ENCODE data around the gene TYSND1.

The TYSND1 gene

GRCh38 chr10:70146489-70147258 lies at the start of gene TYSND1:
Gene TYSND1 (minus strand): TSS chr10:70146700. CDS start chr10:70146586, 114 bp downstream.
- DNase-seq (ENCODE audit: low read depth): peak; percentile 100
- TF ChIP-seq MAX (IDR thresholded peaks at IDR 0.05; ENCODE audit: low read depth, low read length) (peak; percentile 69), CTCF (IDR thresholded peaks at IDR 0.05; ENCODE audit: low read depth, low read length) (peak; percentile 90), MYC (IDR thresholded peaks at IDR 0.05; ENCODE audit: low read depth, low read length) (peak; percentile 81), POLR2A (IDR thresholded peaks at IDR 0.05; ENCODE audit: extremely low read depth, insufficient read length) (peak; percentile 93)
- peak within 1 kb of the TSS; percentile 67 for H3K4me3 ChIP-seq (ENCODE audit: low read depth, low read length)

- no peak for DNase-seq (ENCODE audit: low read depth)
- TF ChIP-seq MYC (IDR thresholded peaks at IDR 0.05; ENCODE audit: low read depth, low read length) (no peak), MAX (IDR thresholded peaks at IDR 0.05; ENCODE audit: low read depth, low read length) (no peak), CTCF (IDR thresholded peaks at IDR 0.05; ENCODE audit: low read depth, low read length) (no peak), POLR2A (IDR thresholded peaks at IDR 0.05; ENCODE audit: extremely low read depth, insufficient read length) (no peak)
- no peak overlapping the region for H3K4me3 ChIP-seq (ENCODE audit: low read depth, low read length)
These were observed 46.9 kb upstream of the TYSND1 start for GRCh38 chr10:70193391-70193844.

GRCh38 chr10:70192326-70192968 lies 45.9 kb upstream of the TYSND1 start:
- H3K4me3 ChIP-seq (ENCODE audit: low read depth, low read length): no peak overlapping the region
- TF ChIP-seq MYC (IDR thresholded peaks at IDR 0.05; ENCODE audit: low read depth, low read length): no peak
- TF ChIP-seq POLR2A (IDR thresholded peaks at IDR 0.05; ENCODE audit: extremely low read depth, insufficient read length): no peak
- no peak for TF ChIP-seq CTCF (IDR thresholded peaks at IDR 0.05; ENCODE audit: low read depth, low read length)
- TF ChIP-seq MAX (IDR thresholded peaks at IDR 0.05; ENCODE audit: low read depth, low read length): no peak
- no peak for DNase-seq (ENCODE audit: low read depth)

DNA sequence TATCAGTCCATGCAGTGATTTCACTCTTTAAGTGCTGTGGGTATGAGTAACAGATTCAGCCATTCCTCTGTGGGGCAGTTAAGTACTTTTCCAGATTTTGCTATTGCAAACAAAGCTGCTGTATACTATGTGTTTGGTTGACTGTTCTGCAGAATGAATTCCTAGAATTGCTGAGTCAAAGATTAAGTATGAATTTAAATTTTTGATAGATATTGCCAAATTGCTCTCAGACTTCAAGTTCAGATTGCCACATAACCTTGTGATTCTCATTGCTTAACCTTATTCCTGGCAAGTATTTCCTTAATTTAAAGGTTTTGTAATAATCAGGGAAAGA lies 45.4 kb upstream of the TYSND1 start:
- no peak overlapping the region for H3K4me3 ChIP-seq (ENCODE audit: low read depth, low read length)
- DNase-seq (ENCODE audit: low read depth): no peak
- no peak for TF ChIP-seq CTCF (IDR thresholded peaks at IDR 0.05; ENCODE audit: low read depth, low read length)
- no peak for TF ChIP-seq MYC (IDR thresholded peaks at IDR 0.05; ENCODE audit: low read depth, low read length)

DNA sequence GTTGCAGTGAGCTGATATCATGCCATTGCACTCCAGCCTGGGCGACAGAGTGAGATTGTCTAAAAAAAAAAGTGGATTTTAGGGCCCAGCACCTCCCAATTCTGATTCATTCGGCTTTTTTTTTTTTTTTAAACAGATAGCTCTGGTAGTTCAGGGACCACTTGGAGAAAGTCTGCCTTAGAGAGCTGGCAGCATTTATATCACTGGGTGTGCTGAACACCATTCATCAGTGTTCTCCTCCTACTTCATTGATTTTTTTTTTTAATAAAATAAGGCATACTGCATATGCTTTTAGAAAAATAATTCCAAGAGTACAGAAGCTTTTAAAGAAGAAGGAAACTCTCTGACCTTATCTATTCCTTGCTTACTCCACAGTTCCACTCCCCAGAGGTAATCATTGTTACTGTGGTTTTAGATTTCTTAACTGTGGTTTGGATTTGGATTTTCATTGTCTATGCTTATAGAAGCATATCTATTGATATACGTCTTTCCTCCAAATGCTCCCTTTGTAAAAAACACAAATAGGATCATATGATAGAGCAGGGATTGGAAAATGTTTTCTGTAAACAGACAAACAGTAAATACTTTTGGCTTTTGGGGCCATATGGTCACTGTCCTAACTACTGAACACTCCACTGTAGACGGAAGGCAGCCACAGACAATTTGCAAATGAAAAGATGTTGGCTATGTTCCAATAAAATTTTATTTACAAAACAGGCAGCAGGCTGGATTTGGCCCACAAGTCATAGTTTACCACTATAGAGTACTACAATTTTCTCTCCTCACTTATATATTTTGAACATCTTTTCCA lies 44.9 kb upstream of the TYSND1 start:
- no peak for DNase-seq (ENCODE audit: low read depth)
- H3K4me3 ChIP-seq (ENCODE audit: low read depth, low read length): no peak overlapping the region
- TF ChIP-seq CTCF (IDR thresholded peaks at IDR 0.05; ENCODE audit: low read depth, low read length) (no peak), MYC (IDR thresholded peaks at IDR 0.05; ENCODE audit: low read depth, low read length) (no peak), MAX (IDR thresholded peaks at IDR 0.05; ENCODE audit: low read depth, low read length) (no peak), POLR2A (IDR thresholded peaks at IDR 0.05; ENCODE audit: extremely low read depth, insufficient read length) (no peak)
